A549 (cell line): ENCODE measurements around the gene KNDC1.

Source experiments
- EP300 ChIP-seq, 2 experiments: fragments of >200 bp; sonication (Bioruptor Twin); formaldehyde crosslinking; IDR thresholded peaks; 2 replicates in 1 of 2; 3 replicates in 1 of 2; pipeline ENCODE4 v1.6.1; 2016 to 2017
- HMGXB4 ChIP-seq: fragments of 250-450 bp; sonication (Bioruptor Pico); IDR thresholded peaks from 2 replicates; pipeline ENCODE4 v1.5.0; 2021; ENCODE audit warnings: mild to moderate bottlenecking, moderate library complexity, borderline replicate concordance
- MAZ ChIP-seq: fragments of 150-350 bp; IDR thresholded peaks from 2 replicates; pipeline ENCODE4 v1.6.1; 2014; ENCODE audit warnings: antibody characterized with exemption, low read depth, low read length, borderline replicate concordance
- POLR2A ChIP-seq: IDR thresholded peaks from 2 replicates; pipeline ENCODE4 v1.6.1; 2012; ENCODE audit warnings: mild to moderate bottlenecking, low read length

GRCh38 chr10:133185916-133186315 is 25.9 kb downstream of the KNDC1 start:
- TF ChIP-seq POLR2A = no peak
- TF ChIP-seq MAZ = no peak
- TF ChIP-seq HMGXB4 (CRISPR knock-in tag) = no peak
- no peak for TF ChIP-seq EP300 (IDR thresholded peaks at IDR 0.05)
